Progenitor cell of endocrine pancreas (in vitro differentiated cells): ENCODE measurements around the gene UNC50. TPM values are rescaled to one million over a fixed set of nuclear protein-coding genes. Genes with fewer than 3 reads are reported as not detected.
"Not testable (repeated sequence)": the region's sequence is repeated elsewhere in the genome, so short reads cannot be mapped to it uniquely, and the experiment has no call there.

ENCODE experiments used
- DNase-seq: peaks from one replicate; pipeline ENCODE4 v3.0.0; 2021; ENCODE audit warnings: low spot score; ENCODE audit not compliant: unreplicated experiment
- H3K27ac Mint-ChIP-seq: 2 replicates; pipeline ENCODE4 v1.8.0; 2021; ENCODE audit warnings: mild to moderate bottlenecking, moderate library complexity, mixed read lengths
- H3K27me3 Mint-ChIP-seq: 2 replicates; pipeline ENCODE4 v1.8.0; 2021; ENCODE audit warnings: mixed read lengths
- H3K36me3 Mint-ChIP-seq: 2 replicates; pipeline ENCODE4 v1.8.0; 2022; ENCODE audit warnings: mixed read lengths; ENCODE audit not compliant: insufficient read depth
- H3K4me1 Mint-ChIP-seq: 2 replicates; pipeline ENCODE4 v1.8.0; 2021; ENCODE audit warnings: low read depth, mixed read lengths
- H3K4me3 Mint-ChIP-seq: 2 replicates; pipeline ENCODE4 v1.8.0; 2021; ENCODE audit warnings: low read depth, mild to moderate bottlenecking, moderate library complexity, mixed read lengths
- H3K9me3 Mint-ChIP-seq: 2 replicates; pipeline ENCODE4 v1.8.0; 2021; ENCODE audit warnings: low read depth, mixed read lengths
- CTCF ChIP-seq: fragments of 200-600 bp; sonication (generic); IDR thresholded peaks from one replicate; pipeline ENCODE4 v1.5.0; 2021; ENCODE audit warnings: antibody characterized with exemption, mild to moderate bottlenecking; ENCODE audit not compliant: unreplicated experiment
- total RNA-seq: library from RNA; stranded (reverse); gene quantifications from 2 replicates; pipeline ENCODE4 v1.2.1, GENCODE V29; 2021

Gene UNC50
- total RNA-seq, 1 donor from 2014 or later, result 39.3 TPM

- Mint-ChIP-seq H3K27me3 (no peaks in the 10 kb centered on the region), H3K27ac (no peak overlapping the region), H3K4me3 (no peak overlapping the region), H3K4me1 (no peaks in the 10 kb centered on the region), H3K9me3 (peaks cover 9% of the 10 kb centered on the region), H3K36me3 (peaks cover 19% of the 10 kb centered on the region)
- no peak for TF ChIP-seq CTCF
- no peak for DNase-seq
Measured at GRCh38 chr2:98658816-98659490, 50.6 kb downstream of the UNC50 start.

GRCh38 chr2:98659491-98659840 is 51.1 kb downstream of the UNC50 start:
- not testable (repeated sequence) for H3K4me3 Mint-ChIP-seq, H3K9me3 Mint-ChIP-seq, DNase-seq, H3K4me1 Mint-ChIP-seq, H3K27me3 Mint-ChIP-seq, H3K27ac Mint-ChIP-seq
- peaks cover 19% of the 10 kb centered on the region for H3K36me3 Mint-ChIP-seq

- no peak for DNase-seq
- peaks cover 31% of the 10 kb centered on the region for H3K36me3 Mint-ChIP-seq
- no peaks in the 10 kb centered on the region for H3K27me3 Mint-ChIP-seq
- H3K4me3 Mint-ChIP-seq, result no peak overlapping the region
- no peaks in the 10 kb centered on the region for H3K4me1 Mint-ChIP-seq
- TF ChIP-seq CTCF, result no peak
- peaks cover 9% of the 10 kb centered on the region for H3K9me3 Mint-ChIP-seq
- H3K27ac Mint-ChIP-seq, result no peak overlapping the region
Measured at GRCh38 chr2:98663511-98664090, 55.2 kb downstream of the UNC50 start.

- Mint-ChIP-seq H3K4me3 (no peak overlapping the region), H3K9me3 (peaks cover 9% of the 10 kb centered on the region), H3K4me1 (no peaks in the 10 kb centered on the region), H3K36me3 (peaks cover 36% of the 10 kb centered on the region), H3K27me3 (no peaks in the 10 kb centered on the region), H3K27ac (no peak overlapping the region)
- no peak for TF ChIP-seq CTCF
- DNase-seq, result no peak
Measured at GRCh38 chr2:98664323-98664722, 55.9 kb downstream of the UNC50 start.

- Mint-ChIP-seq H3K36me3 (peaks cover 38% of the 10 kb centered on the region), H3K27me3 (no peaks in the 10 kb centered on the region), H3K4me3 (no peak overlapping the region), H3K9me3 (peaks cover 5% of the 10 kb centered on the region), H3K27ac (no peak overlapping the region), H3K4me1 (no peaks in the 10 kb centered on the region)
- no peak for TF ChIP-seq CTCF
- DNase-seq, result no peak
Measured at GRCh38 chr2:98665677-98666076, 57.3 kb downstream of the UNC50 start.

Other genes starting within 250 kb of the UNC50 start
- 30.5 and 33.0 TPM in 2 replicates for gene INPP4A, start 163.7 kb upstream of the UNC50 start, total RNA-seq
- 45.2 TPM in 2 replicates for gene COA5, start 77 bp upstream of the UNC50 start, total RNA-seq
- 33.5 and 37.6 TPM in 2 replicates for gene MGAT4A, start 122.5 kb downstream of the UNC50 start, total RNA-seq